HL-60/S4 treated with retinoic acid at 250 ng/mL for 4 days and 3 days (cell line): ENCODE measurements around the gene CPLX1.
"Not testable (repeated sequence)": the region's sequence is repeated elsewhere in the genome, so short reads cannot be mapped to it uniquely, and the experiment has no call there.

ENCODE experiments used
- in situ Hi-C: fragments of 300-500 bp; cut with MboI; formaldehyde crosslinking; loops from 2 replicates; pipeline ENCODE4 v1.7.0; 2022; ENCODE audit warnings: low sequenced_read_pairs

Gene CPLX1

GRCh38 chr4:739569-739968, 86.4 kb downstream of the CPLX1 start:
- in situ Hi-C loops = no loop called here

GRCh38 chr4:738781-739280, 87.1 kb downstream of the CPLX1 start:
- in situ Hi-C loops = no loop called here

GRCh38 chr4:736561-736960, 89.4 kb downstream of the CPLX1 start:
- in situ Hi-C loops = not testable (repeated sequence)

GRCh38 chr4:735583-735982, 90.3 kb downstream of the CPLX1 start:
- in situ Hi-C loops = no loop called here
